GM10266 (cell line): ENCODE measurements around the gene ITFG1.

ENCODE experiments used
- DNase-seq: peaks from one replicate; pipeline ENCODE4 v3.0.0; 2012; ENCODE audit errors: extremely low spot score
- TF ChIP-seq, protein P1 (sequence below): IDR thresholded peaks from 2 replicates; pipeline ENCODE4 v1.5.1; 2012; ENCODE audit warnings: mild to moderate bottlenecking, low read depth; ENCODE audit not compliant: control insufficient read depth, insufficient read depth; ENCODE audit errors: missing control alignments

Gene ITFG1

GRCh38 chr16:47392081-47392480 is 68.8 kb downstream of the ITFG1 start:
- TF ChIP-seq, protein P1, sequence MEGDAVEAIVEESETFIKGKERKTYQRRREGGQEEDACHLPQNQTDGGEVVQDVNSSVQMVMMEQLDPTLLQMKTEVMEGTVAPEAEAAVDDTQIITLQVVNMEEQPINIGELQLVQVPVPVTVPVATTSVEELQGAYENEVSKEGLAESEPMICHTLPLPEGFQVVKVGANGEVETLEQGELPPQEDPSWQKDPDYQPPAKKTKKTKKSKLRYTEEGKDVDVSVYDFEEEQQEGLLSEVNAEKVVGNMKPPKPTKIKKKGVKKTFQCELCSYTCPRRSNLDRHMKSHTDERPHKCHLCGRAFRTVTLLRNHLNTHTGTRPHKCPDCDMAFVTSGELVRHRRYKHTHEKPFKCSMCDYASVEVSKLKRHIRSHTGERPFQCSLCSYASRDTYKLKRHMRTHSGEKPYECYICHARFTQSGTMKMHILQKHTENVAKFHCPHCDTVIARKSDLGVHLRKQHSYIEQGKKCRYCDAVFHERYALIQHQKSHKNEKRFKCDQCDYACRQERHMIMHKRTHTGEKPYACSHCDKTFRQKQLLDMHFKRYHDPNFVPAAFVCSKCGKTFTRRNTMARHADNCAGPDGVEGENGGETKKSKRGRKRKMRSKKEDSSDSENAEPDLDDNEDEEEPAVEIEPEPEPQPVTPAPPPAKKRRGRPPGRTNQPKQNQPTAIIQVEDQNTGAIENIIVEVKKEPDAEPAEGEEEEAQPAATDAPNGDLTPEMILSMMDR = no peak
- DNase-seq = peak; percentile 24

- DNase-seq = no peak
- TF ChIP-seq, protein P1 = no peak
Measured at GRCh38 chr16:47388705-47389104, 72.2 kb downstream of the ITFG1 start.

- TF ChIP-seq, protein P1 = no peak
- DNase-seq = no peak
Measured at GRCh38 chr16:47387026-47387734, 73.7 kb downstream of the ITFG1 start.

- TF ChIP-seq, protein P1 = no peak
- DNase-seq = no peak
Measured at GRCh38 chr16:47386201-47386718, 74.6 kb downstream of the ITFG1 start.

DNA sequence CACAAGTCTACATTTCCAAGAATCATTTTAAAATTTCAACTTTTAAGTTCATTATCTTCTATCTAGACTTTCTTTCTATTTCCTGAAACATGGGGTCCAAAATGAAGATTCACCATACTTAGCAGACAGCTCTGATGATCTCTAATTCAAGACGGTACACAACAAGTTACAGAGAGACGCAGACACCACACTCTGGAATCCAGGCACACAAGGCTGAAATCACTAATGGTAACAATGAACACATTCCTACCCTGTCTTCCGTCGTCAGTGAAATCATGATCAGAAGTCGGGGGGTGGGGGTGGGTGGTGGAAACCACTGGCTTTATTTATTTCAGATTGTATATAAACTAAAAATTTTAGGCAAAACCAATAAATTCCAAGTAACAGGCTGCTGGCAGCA is 78.5 kb downstream of the ITFG1 start:
- DNase-seq = no peak
- TF ChIP-seq, protein P1 = no peak

DNA sequence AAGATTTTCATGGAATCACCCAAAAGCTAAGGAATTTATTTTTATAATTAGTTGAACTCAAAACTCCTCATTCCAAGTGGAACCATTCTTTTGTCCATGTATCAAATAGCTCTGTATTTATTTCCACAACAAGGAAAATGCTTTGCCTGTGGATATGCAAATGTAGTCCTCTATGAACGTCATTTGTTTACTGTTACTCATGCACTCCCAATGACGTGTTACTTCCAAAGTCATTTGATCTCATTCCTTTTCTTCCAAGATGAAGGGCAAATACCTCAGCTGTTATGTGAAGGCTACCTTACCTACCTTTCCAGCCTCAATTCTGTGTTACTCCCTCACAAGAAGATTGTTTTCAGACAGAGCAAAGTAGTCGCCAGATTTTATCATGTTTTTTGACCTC is 83.7 kb downstream of the ITFG1 start:
- TF ChIP-seq, protein P1 = no peak
- no peak for DNase-seq

DNA sequence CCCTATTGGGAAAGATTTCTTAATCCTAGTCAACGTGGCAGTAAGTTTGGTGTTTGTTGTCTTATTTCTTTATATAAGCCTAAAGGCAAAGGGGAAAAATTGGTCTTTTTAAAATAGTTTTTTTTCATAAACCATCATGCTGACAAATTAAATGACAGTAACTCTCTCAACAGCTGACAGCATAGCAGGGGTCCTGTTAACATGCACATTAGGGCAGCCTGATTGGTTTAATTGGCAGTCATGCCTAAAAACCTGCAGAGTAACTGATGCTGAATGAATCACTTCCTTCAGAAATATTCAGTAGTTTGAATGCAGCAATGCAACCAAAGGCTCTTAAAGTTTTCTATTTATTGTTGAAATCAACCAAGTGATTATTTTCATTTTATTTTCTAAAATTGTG is 85.4 kb downstream of the ITFG1 start:
- DNase-seq = no peak
- TF ChIP-seq, protein P1 = no peak
